GM19328 (cell line): ENCODE results near the gene SPEM2.

Experiments
- ATAC-seq: cut with Tn5 transposase; IDR thresholded peaks from one replicate; pipeline ENCODE4 v1.9.1; 2021; ENCODE audit warnings: mild to moderate bottlenecking, moderate library complexity; ENCODE audit not compliant: unreplicated experiment

The SPEM2 gene

GRCh38 chr17:7403977-7404736 is 21.3 kb upstream of the SPEM2 start, which contains the start of gene TMEM256:
TMEM256 (minus strand) TSS chr17:7404097; CDS start chr17:7404084, 13 bp downstream.
- peak; percentile 87 for ATAC-seq

- peak; percentile 13 for ATAC-seq
Observed at GRCh38 chr17:7404737-7405349, 20.6 kb upstream of the SPEM2 start.

DNA sequence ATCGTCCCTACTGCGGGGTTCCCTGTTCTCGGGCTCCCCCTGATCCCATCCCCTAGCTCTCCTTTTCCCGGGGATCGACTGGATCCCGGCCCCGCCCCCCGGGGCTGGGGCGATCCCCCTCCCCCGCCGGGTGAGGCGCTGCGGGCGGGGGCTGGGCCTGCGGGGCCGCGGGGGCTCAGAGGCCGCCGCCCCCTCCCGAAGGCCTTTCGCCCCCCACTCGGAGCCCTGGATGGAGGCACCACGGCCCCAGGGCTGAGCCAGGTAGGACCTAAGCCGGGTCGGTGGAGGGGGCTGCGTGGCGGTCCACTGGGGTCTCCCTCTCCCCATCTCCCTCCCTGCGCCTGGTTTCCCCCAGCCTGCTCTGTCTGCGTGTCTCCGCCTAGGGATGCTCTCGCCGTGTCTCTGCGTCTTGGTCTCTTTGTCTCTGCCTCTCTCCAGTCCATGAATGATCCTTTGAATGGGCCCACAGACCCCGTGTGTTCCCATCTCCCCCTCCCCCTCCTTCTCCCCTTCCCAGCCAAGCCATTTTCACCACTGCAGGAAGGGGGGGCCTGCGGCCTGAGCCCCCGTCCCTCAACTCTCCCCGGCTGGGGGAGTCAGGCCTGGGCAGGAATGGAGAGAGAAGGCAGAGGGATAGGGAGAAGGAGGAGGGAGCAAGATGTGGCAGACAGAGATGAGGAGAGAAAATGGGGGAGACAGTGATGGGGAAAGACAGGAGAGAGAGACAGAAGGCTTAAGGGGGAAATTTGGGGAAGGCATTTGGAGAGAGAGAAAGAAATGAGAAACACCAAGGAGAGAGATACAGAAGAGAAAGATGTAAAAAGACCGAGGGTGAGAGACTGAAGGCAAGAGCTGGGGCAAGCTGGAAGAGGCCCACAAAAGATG is 19.8 kb upstream of the SPEM2 start:
- ATAC-seq, result no peak

- no peak for ATAC-seq
Observed at GRCh38 chr17:7406235-7406825, 19.1 kb upstream of the SPEM2 start.

- no peak for ATAC-seq
Observed at GRCh38 chr17:7407082-7407481, 18.3 kb upstream of the SPEM2 start.

- ATAC-seq, result no peak
Observed at GRCh38 chr17:7407485-7408251, 17.7 kb upstream of the SPEM2 start, which contains the start of gene NLGN2. NLGN2 (plus strand) TSS chr17:7407845; CDS start chr17:7408256, 411 bp downstream.

DNA sequence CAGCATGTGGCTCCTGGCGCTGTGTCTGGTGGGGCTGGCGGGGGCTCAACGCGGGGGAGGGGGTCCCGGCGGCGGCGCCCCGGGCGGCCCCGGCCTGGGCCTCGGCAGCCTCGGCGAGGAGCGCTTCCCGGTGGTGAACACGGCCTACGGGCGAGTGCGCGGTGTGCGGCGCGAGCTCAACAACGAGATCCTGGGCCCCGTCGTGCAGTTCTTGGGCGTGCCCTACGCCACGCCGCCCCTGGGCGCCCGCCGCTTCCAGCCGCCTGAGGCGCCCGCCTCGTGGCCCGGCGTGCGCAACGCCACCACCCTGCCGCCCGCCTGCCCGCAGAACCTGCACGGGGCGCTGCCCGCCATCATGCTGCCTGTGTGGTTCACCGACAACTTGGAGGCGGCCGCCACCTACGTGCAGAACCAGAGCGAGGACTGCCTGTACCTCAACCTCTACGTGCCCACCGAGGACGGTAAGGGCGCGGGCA is 17.1 kb upstream of the SPEM2 start:
- no peak for ATAC-seq

GRCh38 chr17:7408863-7409262 is 16.6 kb upstream of the SPEM2 start:
- no peak for ATAC-seq

- ATAC-seq, result no peak
Observed at GRCh38 chr17:7409716-7410115, 15.7 kb upstream of the SPEM2 start.

DNA sequence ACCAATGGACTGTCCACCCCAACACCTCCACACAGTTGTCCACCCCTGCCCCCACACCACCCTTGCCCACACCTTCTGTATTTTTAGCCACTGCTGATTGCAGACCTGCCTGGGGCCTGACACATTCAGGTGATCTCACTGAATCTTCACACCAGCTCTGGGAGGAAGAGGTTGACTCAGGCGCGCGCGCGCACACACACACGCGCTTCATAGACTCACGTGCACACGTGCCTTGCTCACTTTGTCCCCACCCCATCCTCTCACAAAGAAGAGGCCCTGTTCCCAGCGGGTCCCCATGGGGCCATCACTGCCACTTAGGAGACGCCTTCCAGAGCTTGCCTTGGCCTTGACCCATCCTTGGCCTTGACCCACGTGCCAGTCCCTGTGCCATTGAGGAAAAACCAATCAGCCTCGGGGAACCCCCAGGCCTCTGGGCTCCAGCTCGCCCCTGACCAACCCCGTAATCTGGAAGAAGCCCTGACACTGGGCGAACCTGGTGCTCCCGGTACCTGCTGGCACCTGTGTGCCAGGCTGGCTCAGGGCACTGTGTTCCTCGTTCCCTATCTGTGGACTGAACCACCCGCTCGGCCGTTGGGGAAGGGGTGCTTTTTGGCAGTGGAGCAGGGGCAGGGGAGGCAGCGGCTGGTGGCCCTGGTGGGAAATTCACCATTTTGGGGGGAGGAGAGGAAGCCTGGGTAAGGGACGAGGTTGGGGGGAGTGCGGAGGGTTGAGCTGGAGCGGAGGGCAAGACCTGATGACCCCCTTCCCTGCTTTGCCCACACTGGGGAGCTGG is 14.6 kb upstream of the SPEM2 start:
- ATAC-seq, result no peak

DNA sequence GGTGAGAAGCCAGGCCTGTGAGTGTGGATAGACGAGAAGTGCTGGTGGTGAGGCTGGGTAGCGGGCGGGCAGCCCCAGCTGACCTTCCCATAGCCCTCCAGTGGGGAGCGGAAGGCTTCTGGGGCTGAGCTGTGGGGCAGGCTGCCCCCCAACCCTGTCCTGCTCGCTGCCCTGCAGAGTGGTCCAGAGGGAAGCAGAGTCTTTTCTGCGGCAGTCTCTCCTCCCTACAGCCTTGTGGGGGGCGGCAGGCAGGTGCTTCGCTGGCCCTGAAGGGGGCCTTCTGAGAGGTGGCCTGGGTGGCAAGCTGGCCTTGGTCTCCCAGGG is 14.0 kb upstream of the SPEM2 start:
- ATAC-seq, result no peak

DNA sequence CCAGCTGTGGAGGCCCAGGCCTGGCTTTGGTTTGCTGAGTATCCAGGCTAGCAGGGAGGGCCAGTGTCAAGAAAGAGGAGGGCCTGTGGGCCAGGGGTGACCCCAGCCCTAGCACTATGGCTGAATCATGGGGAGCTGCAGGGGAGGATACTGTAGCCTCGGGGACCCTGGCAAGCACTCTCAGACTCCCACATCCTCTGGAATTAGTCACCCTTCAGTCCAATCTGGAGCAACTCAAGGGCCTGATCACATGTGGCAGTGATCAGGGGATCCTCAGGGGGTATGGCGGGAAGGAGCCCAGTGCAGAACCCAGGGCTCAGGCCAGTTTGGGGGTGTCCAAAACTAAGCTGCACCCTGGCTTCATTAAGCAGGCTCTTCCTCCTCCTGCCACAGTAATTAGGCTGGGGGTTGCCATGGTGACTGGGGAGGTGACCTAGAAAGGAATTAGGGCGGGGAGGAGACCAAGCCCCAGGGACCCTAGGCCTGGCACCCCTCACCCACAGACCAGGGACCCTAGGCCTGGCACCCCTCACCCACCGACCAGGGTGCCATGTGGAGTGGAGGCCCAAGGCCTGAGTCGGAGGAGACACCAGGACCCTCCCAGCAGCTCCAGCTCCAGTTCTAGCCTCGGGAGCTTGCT is 11.9 kb upstream of the SPEM2 start:
- no peak for ATAC-seq

DNA sequence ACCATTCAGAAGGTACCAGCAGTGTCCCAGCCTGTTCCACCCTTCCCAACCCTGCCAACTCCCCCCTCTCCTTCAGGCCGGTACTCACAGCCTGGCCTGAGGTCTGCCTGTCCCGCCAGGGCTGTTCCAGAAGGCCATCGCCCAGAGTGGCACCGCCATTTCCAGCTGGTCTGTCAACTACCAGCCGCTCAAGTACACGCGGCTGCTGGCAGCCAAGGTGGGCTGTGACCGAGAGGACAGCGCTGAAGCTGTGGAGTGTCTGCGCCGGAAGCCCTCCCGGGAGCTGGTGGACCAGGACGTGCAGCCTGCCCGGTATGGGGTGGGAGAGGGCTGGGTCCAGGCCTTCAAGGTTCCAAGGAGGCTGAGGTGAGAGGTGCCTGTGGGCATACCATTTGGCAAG is 10.6 kb upstream of the SPEM2 start:
- ATAC-seq, result no peak

GRCh38 chr17:7415784-7416183 is 9.6 kb upstream of the SPEM2 start:
- no peak for ATAC-seq

- ATAC-seq, result no peak
Observed at GRCh38 chr17:7416323-7416722, 9.1 kb upstream of the SPEM2 start.

DNA sequence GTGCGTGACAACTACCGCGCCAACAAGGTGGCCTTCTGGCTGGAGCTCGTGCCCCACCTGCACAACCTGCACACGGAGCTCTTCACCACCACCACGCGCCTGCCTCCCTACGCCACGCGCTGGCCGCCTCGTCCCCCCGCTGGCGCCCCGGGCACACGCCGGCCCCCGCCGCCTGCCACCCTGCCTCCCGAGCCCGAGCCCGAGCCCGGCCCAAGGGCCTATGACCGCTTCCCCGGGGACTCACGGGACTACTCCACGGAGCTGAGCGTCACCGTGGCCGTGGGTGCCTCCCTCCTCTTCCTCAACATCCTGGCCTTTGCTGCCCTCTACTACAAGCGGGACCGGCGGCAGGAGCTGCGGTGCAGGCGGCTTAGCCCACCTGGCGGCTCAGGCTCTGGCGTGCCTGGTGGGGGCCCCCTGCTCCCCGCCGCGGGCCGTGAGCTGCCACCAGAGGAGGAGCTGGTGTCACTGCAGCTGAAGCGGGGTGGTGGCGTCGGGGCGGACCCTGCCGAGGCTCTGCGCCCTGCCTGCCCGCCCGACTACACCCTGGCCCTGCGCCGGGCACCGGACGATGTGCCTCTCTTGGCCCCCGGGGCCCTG is 8.3 kb upstream of the SPEM2 start:
- no peak for ATAC-seq

- ATAC-seq, result no peak
Observed at GRCh38 chr17:7418472-7419152, 6.8 kb upstream of the SPEM2 start.
